GM19240 (cell line): ENCODE results near the gene MYDGF.

Experiments
- DNase-seq: peaks from one replicate; pipeline ENCODE4 v3.0.0; 2011; ENCODE audit warnings: low spot score; ENCODE audit not compliant: insufficient read length

The MYDGF gene

GRCh38 chr19:4676955-4677731 lies 7.0 kb upstream of the MYDGF start:
- no peak for DNase-seq

GRCh38 chr19:4675346-4675745 lies 5.2 kb upstream of the MYDGF start:
- no peak for DNase-seq

GRCh38 chr19:4673726-4674125 lies 3.6 kb upstream of the MYDGF start:
- DNase-seq, result no peak

GRCh38 chr19:4673216-4673615 lies 3.1 kb upstream of the MYDGF start:
- no peak for DNase-seq

GRCh38 chr19:4671185-4671851 lies 1.2 kb upstream of the MYDGF start:
- DNase-seq, result no peak

- DNase-seq, result no peak
These were observed 5.5 kb downstream of the MYDGF start for GRCh38 chr19:4664642-4665041.

- DNase-seq, result no peak
These were observed 7.3 kb downstream of the MYDGF start for GRCh38 chr19:4662812-4663211.

GRCh38 chr19:4662020-4662695 lies 8.0 kb downstream of the MYDGF start:
- DNase-seq, result no peak

GRCh38 chr19:4660993-4661392 lies 9.1 kb downstream of the MYDGF start:
- no peak for DNase-seq

GRCh38 chr19:4660181-4660791 lies 9.9 kb downstream of the MYDGF start:
- no peak for DNase-seq

- DNase-seq, result no peak
These were observed 12.3 kb downstream of the MYDGF start for GRCh38 chr19:4657835-4658234.

- no peak for DNase-seq
These were observed 12.9 kb downstream of the MYDGF start for GRCh38 chr19:4657262-4657661.

- DNase-seq, result no peak
These were observed 14.0 kb downstream of the MYDGF start for GRCh38 chr19:4656102-4656501.

GRCh38 chr19:4654437-4655361 lies 15.4 kb downstream of the MYDGF start:
- DNase-seq, result no peak

- no peak for DNase-seq
These were observed 16.2 kb downstream of the MYDGF start for GRCh38 chr19:4653793-4654436.

GRCh38 chr19:4652075-4652474 lies 18.1 kb downstream of the MYDGF start:
- DNase-seq, result no peak

GRCh38 chr19:4650159-4650558 lies 20.0 kb downstream of the MYDGF start:
- DNase-seq, result no peak

GRCh38 chr19:4649392-4650047 lies 20.6 kb downstream of the MYDGF start:
- DNase-seq, result no peak

GRCh38 chr19:4647676-4648644 lies 22.2 kb downstream of the MYDGF start:
- DNase-seq, result no peak
